ENCODE results near the gene GNB1.

The GNB1 gene

GRCh38 chr1:1839311-1839965, 51.4 kb downstream of the GNB1 start:
- no peak for TF ChIP-seq CTCF (IDR thresholded peaks at IDR 0.05; ENCODE audit: low read length)
- no peaks in the 10 kb centered on the region for H3K9me3 ChIP-seq (ENCODE audit: low read length)
- no peaks in the 10 kb centered on the region for H3K27me3 ChIP-seq (ENCODE audit: insufficient read depth, low read length)
- peaks cover 40% of the 10 kb centered on the region for H3K36me3 ChIP-seq (ENCODE audit: insufficient read depth, low read length)
- peaks cover 72% of the 10 kb centered on the region for H3K4me1 ChIP-seq (ENCODE audit: insufficient read depth, low read length, severe bottlenecking)
- H3K9me2 ChIP-seq (ENCODE audit: low read depth, low read length) = no peaks in the 10 kb centered on the region
- H3K4me3 ChIP-seq (ENCODE audit: low read depth, low read length, poor library complexity, severe bottlenecking) = no peak overlapping the region
- H3K9ac ChIP-seq (ENCODE audit: low read length) = peak overlapping the region; percentile 89; the same call in 1 of the 2 replicates
- H3K27ac ChIP-seq (ENCODE audit: low read depth, low read length, poor library complexity, severe bottlenecking) = peak overlapping the region; percentile 97
- H3K79me2 ChIP-seq (ENCODE audit: insufficient read depth, low read length) = peaks cover 46% of the 10 kb centered on the region
- H4K20me1 ChIP-seq (ENCODE audit: insufficient read depth, low read length) = no peaks in the 10 kb centered on the region
- no peak overlapping the region for H3K4me2 ChIP-seq (ENCODE audit: low read length)
- no peak overlapping the region for H2AFZ ChIP-seq (ENCODE audit: low read length)
- peaks cover 13% of the 10 kb centered on the region; the same call in 1 of the 2 replicates for H3F3A ChIP-seq (ENCODE audit: insufficient read depth, low read length)

GRCh38 chr1:1836119-1836518, 54.8 kb downstream of the GNB1 start:
- Histone ChIP-seq H3K27ac (ENCODE audit: low read depth, low read length, poor library complexity, severe bottlenecking) (peak overlapping the region; percentile 98), H4K20me1 (ENCODE audit: insufficient read depth, low read length) (no peaks in the 10 kb centered on the region), H3K9me3 (ENCODE audit: low read length) (no peaks in the 10 kb centered on the region), H3K4me2 (ENCODE audit: low read length) (peak overlapping the region; percentile 12; the same call in 1 of the 2 replicates), H3K9me2 (ENCODE audit: low read depth, low read length) (no peaks in the 10 kb centered on the region), H3K9ac (ENCODE audit: low read length) (no peak overlapping the region; the same call in 1 of the 2 replicates), H3K36me3 (ENCODE audit: insufficient read depth, low read length) (peaks cover 59% of the 10 kb centered on the region), H3F3A (ENCODE audit: insufficient read depth, low read length) (0 out of 2 replicates have a peak, but pooled peaks cover 5% of the 10 kb centered on the region), H3K79me2 (ENCODE audit: insufficient read depth, low read length) (peaks cover 45% of the 10 kb centered on the region), H2AFZ (ENCODE audit: low read length) (no peak overlapping the region), H3K27me3 (ENCODE audit: insufficient read depth, low read length) (no peaks in the 10 kb centered on the region), H3K4me1 (ENCODE audit: insufficient read depth, low read length, severe bottlenecking) (peaks cover 69% of the 10 kb centered on the region), H3K4me3 (ENCODE audit: low read depth, low read length, poor library complexity, severe bottlenecking) (no peak overlapping the region)
- no peak for TF ChIP-seq CTCF (IDR thresholded peaks at IDR 0.05; ENCODE audit: low read length)
- no peak for TF ChIP-seq EZH2 (IDR thresholded peaks at IDR 0.05; ENCODE audit: borderline replicate concordance, low read length)

- Histone ChIP-seq H3K4me3 (ENCODE audit: low read depth, low read length, poor library complexity, severe bottlenecking) (no peak overlapping the region), H3K79me2 (ENCODE audit: insufficient read depth, low read length) (peaks cover 45% of the 10 kb centered on the region), H3K4me1 (ENCODE audit: insufficient read depth, low read length, severe bottlenecking) (peaks cover 67% of the 10 kb centered on the region), H3K4me2 (ENCODE audit: low read length) (peak overlapping the region; percentile 68; the same call in 1 of the 2 replicates), H3K9ac (ENCODE audit: low read length) (peak overlapping the region; percentile 49; the same call in 1 of the 2 replicates), H2AFZ (ENCODE audit: low read length) (no peak overlapping the region), H3K27me3 (ENCODE audit: insufficient read depth, low read length) (no peaks in the 10 kb centered on the region), H3K36me3 (ENCODE audit: insufficient read depth, low read length) (peaks cover 65% of the 10 kb centered on the region), H3K27ac (ENCODE audit: low read depth, low read length, poor library complexity, severe bottlenecking) (peak overlapping the region; percentile 98), H3F3A (ENCODE audit: insufficient read depth, low read length) (0 out of 2 replicates have a peak, but pooled peaks cover 5% of the 10 kb centered on the region), H4K20me1 (ENCODE audit: insufficient read depth, low read length) (no peaks in the 10 kb centered on the region), H3K9me3 (ENCODE audit: low read length) (no peaks in the 10 kb centered on the region), H3K9me2 (ENCODE audit: low read depth, low read length) (no peaks in the 10 kb centered on the region)
- no peak for TF ChIP-seq CTCF (IDR thresholded peaks at IDR 0.05; ENCODE audit: low read length)
- no peak for TF ChIP-seq EZH2 (IDR thresholded peaks at IDR 0.05; ENCODE audit: borderline replicate concordance, low read length)
Measured at GRCh38 chr1:1835546-1835945, 55.3 kb downstream of the GNB1 start.
